NCI-H2196 (cell line): ENCODE measurements around the gene C1orf35.

Experiments used
- DNase-seq: peaks from one replicate; lab custom pipeline; 2025; ENCODE audit not compliant: unreplicated experiment; lab: John Stamatoyannopoulos, UW

The C1orf35 gene

GRCh38 chr1:228064296-228064695, 38.8 kb downstream of the C1orf35 start:
- DNase-seq: no peak

DNA sequence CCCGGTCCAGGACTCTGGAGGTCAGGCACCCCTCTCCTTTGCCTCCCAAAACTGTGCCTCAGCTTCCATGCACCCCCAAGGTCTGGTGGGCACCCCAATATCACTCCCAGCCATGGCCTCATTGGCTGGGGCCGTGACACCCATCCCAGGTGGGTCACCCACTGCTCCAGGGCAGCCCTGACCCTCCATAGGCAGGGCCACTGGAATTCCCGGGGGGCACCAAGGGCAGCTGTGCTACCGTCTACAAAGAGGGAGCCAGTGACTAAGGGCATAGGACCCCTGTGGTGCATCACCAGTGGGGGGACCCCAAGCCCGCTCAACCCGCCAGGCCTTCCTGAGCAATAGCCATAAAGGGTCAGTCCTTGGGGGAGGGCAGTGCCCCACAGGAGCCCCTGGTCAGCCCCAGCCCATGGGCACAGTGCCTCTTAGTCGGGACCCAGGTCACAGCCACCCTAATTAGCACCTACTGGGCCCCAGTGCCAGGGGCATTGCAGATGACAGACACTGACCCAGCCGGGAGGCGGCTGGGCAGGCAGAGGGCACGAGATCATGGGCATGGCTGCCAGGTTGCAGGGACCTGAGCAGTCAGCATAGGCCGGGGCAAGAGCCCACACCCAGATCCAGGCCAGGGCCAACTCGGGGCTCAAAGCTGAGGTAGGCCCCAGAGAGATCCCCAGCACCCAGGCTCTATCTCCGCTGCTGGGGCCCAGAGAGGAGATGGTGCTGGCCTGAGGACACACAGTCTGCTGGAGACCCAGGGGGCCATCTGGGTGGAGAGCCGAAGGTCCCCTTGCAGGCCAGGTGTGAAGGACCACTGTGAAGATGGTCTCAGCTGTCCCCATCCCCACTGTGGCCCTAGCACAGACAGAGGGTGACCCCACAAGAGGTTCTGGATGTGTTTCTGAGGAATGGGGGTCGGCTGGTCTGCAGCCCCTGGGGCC, 39.6 kb downstream of the C1orf35 start:
- DNase-seq: no peak

- DNase-seq: no peak
Observed at GRCh38 chr1:228062812-228063211, 40.3 kb downstream of the C1orf35 start.

DNA sequence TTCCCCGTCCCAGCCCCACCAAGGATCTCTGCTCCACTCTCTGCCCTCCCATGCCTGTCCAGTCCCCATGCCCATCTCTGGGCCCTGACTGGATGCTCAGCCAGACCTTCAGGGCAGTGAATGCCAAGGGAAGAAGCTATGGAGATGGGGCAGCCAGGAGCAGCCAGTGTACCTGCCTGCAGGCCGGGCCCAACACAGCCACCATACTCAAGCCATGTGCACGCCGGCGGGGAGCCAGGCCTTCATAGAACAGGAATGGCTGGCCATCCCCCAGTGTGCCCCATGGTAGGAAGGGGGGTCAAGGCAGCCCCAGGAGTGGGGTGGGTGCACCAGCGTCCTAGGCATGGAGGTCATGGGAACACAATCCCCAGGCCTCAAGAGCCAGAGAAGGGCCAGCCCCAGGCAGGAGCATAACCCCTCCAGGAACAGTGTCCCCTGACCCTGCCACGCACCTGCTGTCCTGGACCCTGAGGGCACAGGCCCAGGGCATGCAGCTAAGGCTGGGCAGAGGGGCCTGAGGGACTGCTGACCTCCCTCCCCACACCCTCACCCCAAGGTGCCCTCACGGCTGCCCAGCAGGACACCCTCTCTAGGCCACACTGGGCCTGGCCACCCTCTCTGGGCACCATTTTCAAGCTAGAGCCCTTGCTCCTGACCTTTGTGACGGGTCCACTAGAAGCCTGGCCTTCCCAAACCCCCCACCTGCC, 40.9 kb downstream of the C1orf35 start:
- no peak for DNase-seq

GRCh38 chr1:228061411-228062084, 41.6 kb downstream of the C1orf35 start:
- DNase-seq: no peak

GRCh38 chr1:228060458-228061190, 42.5 kb downstream of the C1orf35 start:
- no peak for DNase-seq

- no peak for DNase-seq
Observed at GRCh38 chr1:228059634-228060457, 43.3 kb downstream of the C1orf35 start.

GRCh38 chr1:228058949-228059633, 44.0 kb downstream of the C1orf35 start:
- no peak for DNase-seq

DNA sequence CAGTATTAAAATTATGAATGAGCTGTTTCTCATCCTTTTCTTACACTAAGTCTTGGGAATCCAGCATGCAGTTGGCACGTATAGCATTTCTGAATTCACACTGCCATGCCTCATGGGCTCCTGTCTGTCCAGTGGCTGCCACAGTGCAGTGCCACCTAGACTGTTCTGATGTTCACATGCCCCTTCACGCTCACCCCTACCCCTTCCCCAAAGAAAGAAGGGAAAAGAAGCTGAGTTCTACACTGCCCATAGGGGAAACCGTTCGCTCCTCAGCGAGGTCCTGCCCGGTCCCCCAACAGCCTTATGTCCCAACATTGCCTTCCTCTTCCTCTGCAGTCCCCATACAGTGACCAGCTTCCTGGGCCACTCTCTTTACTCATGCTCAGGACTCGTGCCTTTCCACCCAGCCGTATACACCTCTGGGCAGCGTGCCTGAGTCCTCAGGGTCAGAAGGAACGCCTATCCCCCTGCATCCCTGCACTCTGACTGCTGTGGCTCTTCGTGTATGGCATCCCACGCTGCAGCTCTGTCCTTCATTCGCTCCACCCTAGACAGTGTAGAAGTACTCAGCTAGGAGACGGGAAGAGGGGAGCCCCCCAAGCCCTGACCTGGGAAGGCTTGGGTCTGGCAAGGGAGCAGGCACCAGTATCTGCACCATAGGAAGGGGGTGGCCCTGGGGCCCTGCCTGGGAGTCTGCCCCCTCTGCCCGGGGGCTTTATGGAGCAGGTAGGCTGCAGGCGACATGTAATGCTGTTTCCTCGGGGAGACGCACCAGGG, 44.8 kb downstream of the C1orf35 start:
- no peak for DNase-seq
